Astrocyte (in vitro differentiated cells and primary cell): Measurements from ENCODE around the gene GTPBP3. TPM values are rescaled to one million over a fixed set of nuclear protein-coding genes. Genes with fewer than 3 reads are reported as not detected.
"Not testable (repeated sequence)": the region's sequence is repeated elsewhere in the genome, so short reads cannot be mapped to it uniquely, and the experiment has no call there.

ENCODE experiments used
- DNase-seq: peaks from one replicate; pipeline ENCODE4 v3.0.0-alpha.2; 2010; ENCODE audit warnings: low read depth
- FAIRE-seq: peaks from 2 replicates; lab custom pipeline; 2011; peaks lifted over from hg19 to GRCh38; lab: Jason Lieb, UNC
- H2AFZ ChIP-seq: 2 replicates; pipeline ENCODE4 v1.6.0; 2012; ENCODE audit warnings: low read depth, low read length, inconsistent platforms
- H3K27ac ChIP-seq: 2 replicates; pipeline ENCODE4 v1.5.1; 2011; ENCODE audit warnings: low read depth, low read length, inconsistent platforms
- H3K27me3 ChIP-seq: 2 replicates; pipeline ENCODE4 v1.6.0; 2011; ENCODE audit warnings: low read length, inconsistent platforms; ENCODE audit not compliant: insufficient read depth
- H3K36me3 ChIP-seq: 2 replicates; pipeline ENCODE4 v1.5.1; 2011; ENCODE audit warnings: low read length, inconsistent platforms; ENCODE audit not compliant: insufficient read depth
- H3K4me1 ChIP-seq: 2 replicates; pipeline ENCODE4 v1.5.1; 2011; ENCODE audit warnings: low read length, inconsistent platforms; ENCODE audit not compliant: insufficient read depth
- H3K4me2 ChIP-seq: 2 replicates; pipeline ENCODE4 v1.6.0; 2012; ENCODE audit warnings: low read length, inconsistent platforms
- H3K4me3 ChIP-seq: 2 replicates; pipeline ENCODE4 v1.5.1; 2011; ENCODE audit warnings: low read depth, mild to moderate bottlenecking, low read length, inconsistent platforms; ENCODE audit not compliant: insufficient read depth
- H3K79me2 ChIP-seq: 2 replicates; pipeline ENCODE4 v1.6.0; 2012; ENCODE audit warnings: mild to moderate bottlenecking, low read length, inconsistent platforms; ENCODE audit not compliant: insufficient read depth
- H3K9ac ChIP-seq: 2 replicates; pipeline ENCODE4 v1.6.0; 2012; ENCODE audit warnings: mild to moderate bottlenecking, low read length, inconsistent platforms
- H3K9me3 ChIP-seq: 2 replicates; pipeline ENCODE4 v1.5.1; 2012; ENCODE audit warnings: low read depth, mild to moderate bottlenecking, low read length, inconsistent platforms; ENCODE audit not compliant: insufficient read depth
- H4K20me1 ChIP-seq: 2 replicates; pipeline ENCODE4 v1.6.0; 2012; ENCODE audit warnings: low read length, inconsistent platforms; ENCODE audit not compliant: insufficient read depth
- H3K27ac Mint-ChIP-seq: one replicate; pipeline ENCODE4 v1.8.0; 2021; ENCODE audit warnings: mild to moderate bottlenecking, mixed read lengths; ENCODE audit not compliant: unreplicated experiment
- H3K27me3 Mint-ChIP-seq: one replicate; pipeline ENCODE4 v1.8.0; 2021; ENCODE audit warnings: low read depth, mixed read lengths; ENCODE audit not compliant: unreplicated experiment
- H3K36me3 Mint-ChIP-seq: one replicate; pipeline ENCODE4 v1.8.0; 2021; ENCODE audit warnings: low read depth, mixed read lengths; ENCODE audit not compliant: unreplicated experiment
- H3K4me1 Mint-ChIP-seq: one replicate; pipeline ENCODE4 v1.8.0; 2021; ENCODE audit warnings: low read depth, mixed read lengths; ENCODE audit not compliant: unreplicated experiment
- H3K4me3 Mint-ChIP-seq: one replicate; pipeline ENCODE4 v1.8.0; 2021; ENCODE audit warnings: mild to moderate bottlenecking, moderate library complexity, mixed read lengths; ENCODE audit not compliant: unreplicated experiment
- H3K9me3 Mint-ChIP-seq: one replicate; pipeline ENCODE4 v1.8.0; 2021; ENCODE audit warnings: mild to moderate bottlenecking, mixed read lengths; ENCODE audit not compliant: unreplicated experiment
- CTCF ChIP-seq: IDR thresholded peaks from 2 replicates; pipeline ENCODE4 v1.5.1; 2011; ENCODE audit warnings: low read depth, mild to moderate bottlenecking, inconsistent platforms, low read length, moderate library complexity; ENCODE audit not compliant: insufficient read depth
- EZH2 ChIP-seq: IDR thresholded peaks from 2 replicates; pipeline ENCODE4 v1.6.1; 2012; ENCODE audit warnings: mild to moderate bottlenecking, low read length, inconsistent platforms; ENCODE audit not compliant: insufficient read depth
- total RNA-seq: library from RNA; stranded (reverse); gene quantifications from 2 replicates; pipeline ENCODE4 v1.2.1, GENCODE V29; 2021

GTPBP3 gene
- total RNA-seq, 1 donor from 2014 or later = 21.7 TPM

- H3K79me2 ChIP-seq = no peaks in the 10 kb centered on the region
- H3K9me3 ChIP-seq = no peaks in the 10 kb centered on the region
- Mint-ChIP-seq H3K9me3 (peaks cover 1% of the 10 kb centered on the region), H3K4me1 (peaks cover 2% of the 10 kb centered on the region), H3K27ac (no peak overlapping the region), H3K4me3 (no peak overlapping the region), H3K27me3 (no peaks in the 10 kb centered on the region), H3K36me3 (peaks cover 7% of the 10 kb centered on the region)
- TF ChIP-seq CTCF = no peak
- TF ChIP-seq EZH2 = no peak
- no peak overlapping the region for H2AFZ ChIP-seq
- no peaks in the 10 kb centered on the region for H3K36me3 ChIP-seq
- FAIRE-seq (no peak), DNase-seq (no peak)
- no peak overlapping the region for H3K9ac ChIP-seq
- peaks cover 5% of the 10 kb centered on the region for H3K4me1 ChIP-seq
- H4K20me1 ChIP-seq = no peaks in the 10 kb centered on the region
- no peaks in the 10 kb centered on the region for H3K27me3 ChIP-seq
- no peak overlapping the region for H3K4me3 ChIP-seq
- H3K27ac ChIP-seq = no peak overlapping the region
- no peak overlapping the region for H3K4me2 ChIP-seq
Measured at GRCh38 chr19:17294051-17294891, 43.1 kb upstream of the GTPBP3 start.

- not testable (repeated sequence) for H3K27me3 ChIP-seq, DNase-seq, H4K20me1 ChIP-seq, H3K4me1 Mint-ChIP-seq, H3K4me2 ChIP-seq, H3K9me3 ChIP-seq, H3K4me3 ChIP-seq, H3K27ac ChIP-seq, H2AFZ ChIP-seq, H3K4me1 ChIP-seq, H3K9me3 Mint-ChIP-seq, H3K4me3 Mint-ChIP-seq, H3K27me3 Mint-ChIP-seq, H3K27ac Mint-ChIP-seq, H3K36me3 ChIP-seq, H3K36me3 Mint-ChIP-seq, FAIRE-seq, H3K9ac ChIP-seq, H3K79me2 ChIP-seq
Measured at GRCh38 chr19:17295551-17295950, 41.8 kb upstream of the GTPBP3 start.

GRCh38 chr19:17296273-17296672 is 41.1 kb upstream of the GTPBP3 start:
- Histone ChIP-seq H3K27me3 (no peaks in the 10 kb centered on the region), H3K4me3 (no peak overlapping the region), H3K27ac (no peak overlapping the region), H4K20me1 (no peaks in the 10 kb centered on the region), H3K4me2 (no peak overlapping the region), H3K4me1 (peaks cover 5% of the 10 kb centered on the region), H3K79me2 (no peaks in the 10 kb centered on the region), H2AFZ (no peak overlapping the region), H3K9ac (no peak overlapping the region), H3K36me3 (no peaks in the 10 kb centered on the region), H3K9me3 (no peaks in the 10 kb centered on the region)
- DNase-seq (peak; percentile 31), FAIRE-seq (no peak)
- Mint-ChIP-seq H3K36me3 (peaks cover 5% of the 10 kb centered on the region), H3K27me3 (no peaks in the 10 kb centered on the region), H3K9me3 (peaks cover 1% of the 10 kb centered on the region), H3K4me1 (peaks cover 2% of the 10 kb centered on the region), H3K4me3 (no peak overlapping the region), H3K27ac (peak overlapping the region; percentile 62)
- TF ChIP-seq CTCF (no peak), EZH2 (no peak)
